ENCODE data around the gene BGN. TPM values are rescaled to one million over a fixed set of nuclear protein-coding genes. Genes with fewer than 3 reads are reported as not detected.

Gene BGN
- total and polyA plus RNA-seq, 2 experiments from 2014 or later, result 0.87 to 1.8 TPM

DNA sequence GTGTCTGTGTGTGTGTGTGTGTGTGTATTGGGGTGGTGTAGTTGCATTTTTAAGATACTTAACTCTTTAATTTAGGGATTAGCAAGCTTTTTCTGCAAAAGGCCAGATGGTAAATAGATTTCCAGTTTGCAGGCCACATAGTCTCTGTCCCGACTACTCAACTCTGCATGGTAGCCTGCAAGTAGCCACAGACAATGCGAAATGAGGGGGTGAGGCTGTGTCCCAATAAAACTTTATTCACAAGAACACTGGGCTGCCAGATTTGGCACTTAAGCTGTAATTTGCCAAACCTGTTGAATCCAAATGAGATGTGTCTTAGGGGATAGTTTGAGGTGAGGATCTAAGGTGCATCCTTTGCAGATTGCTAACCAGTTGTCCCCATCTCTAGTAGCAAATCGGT lies 29.5 kb downstream of the BGN start (continued):
- TF ChIP-seq ZNF114 (CRISPR knock-in tag; IDR thresholded peaks at IDR 0.05) (no peak), NANOG (IDR thresholded peaks at IDR 0.05; ENCODE audit: borderline replicate concordance) (no peak)
- TF ChIP-seq, protein P1, sequence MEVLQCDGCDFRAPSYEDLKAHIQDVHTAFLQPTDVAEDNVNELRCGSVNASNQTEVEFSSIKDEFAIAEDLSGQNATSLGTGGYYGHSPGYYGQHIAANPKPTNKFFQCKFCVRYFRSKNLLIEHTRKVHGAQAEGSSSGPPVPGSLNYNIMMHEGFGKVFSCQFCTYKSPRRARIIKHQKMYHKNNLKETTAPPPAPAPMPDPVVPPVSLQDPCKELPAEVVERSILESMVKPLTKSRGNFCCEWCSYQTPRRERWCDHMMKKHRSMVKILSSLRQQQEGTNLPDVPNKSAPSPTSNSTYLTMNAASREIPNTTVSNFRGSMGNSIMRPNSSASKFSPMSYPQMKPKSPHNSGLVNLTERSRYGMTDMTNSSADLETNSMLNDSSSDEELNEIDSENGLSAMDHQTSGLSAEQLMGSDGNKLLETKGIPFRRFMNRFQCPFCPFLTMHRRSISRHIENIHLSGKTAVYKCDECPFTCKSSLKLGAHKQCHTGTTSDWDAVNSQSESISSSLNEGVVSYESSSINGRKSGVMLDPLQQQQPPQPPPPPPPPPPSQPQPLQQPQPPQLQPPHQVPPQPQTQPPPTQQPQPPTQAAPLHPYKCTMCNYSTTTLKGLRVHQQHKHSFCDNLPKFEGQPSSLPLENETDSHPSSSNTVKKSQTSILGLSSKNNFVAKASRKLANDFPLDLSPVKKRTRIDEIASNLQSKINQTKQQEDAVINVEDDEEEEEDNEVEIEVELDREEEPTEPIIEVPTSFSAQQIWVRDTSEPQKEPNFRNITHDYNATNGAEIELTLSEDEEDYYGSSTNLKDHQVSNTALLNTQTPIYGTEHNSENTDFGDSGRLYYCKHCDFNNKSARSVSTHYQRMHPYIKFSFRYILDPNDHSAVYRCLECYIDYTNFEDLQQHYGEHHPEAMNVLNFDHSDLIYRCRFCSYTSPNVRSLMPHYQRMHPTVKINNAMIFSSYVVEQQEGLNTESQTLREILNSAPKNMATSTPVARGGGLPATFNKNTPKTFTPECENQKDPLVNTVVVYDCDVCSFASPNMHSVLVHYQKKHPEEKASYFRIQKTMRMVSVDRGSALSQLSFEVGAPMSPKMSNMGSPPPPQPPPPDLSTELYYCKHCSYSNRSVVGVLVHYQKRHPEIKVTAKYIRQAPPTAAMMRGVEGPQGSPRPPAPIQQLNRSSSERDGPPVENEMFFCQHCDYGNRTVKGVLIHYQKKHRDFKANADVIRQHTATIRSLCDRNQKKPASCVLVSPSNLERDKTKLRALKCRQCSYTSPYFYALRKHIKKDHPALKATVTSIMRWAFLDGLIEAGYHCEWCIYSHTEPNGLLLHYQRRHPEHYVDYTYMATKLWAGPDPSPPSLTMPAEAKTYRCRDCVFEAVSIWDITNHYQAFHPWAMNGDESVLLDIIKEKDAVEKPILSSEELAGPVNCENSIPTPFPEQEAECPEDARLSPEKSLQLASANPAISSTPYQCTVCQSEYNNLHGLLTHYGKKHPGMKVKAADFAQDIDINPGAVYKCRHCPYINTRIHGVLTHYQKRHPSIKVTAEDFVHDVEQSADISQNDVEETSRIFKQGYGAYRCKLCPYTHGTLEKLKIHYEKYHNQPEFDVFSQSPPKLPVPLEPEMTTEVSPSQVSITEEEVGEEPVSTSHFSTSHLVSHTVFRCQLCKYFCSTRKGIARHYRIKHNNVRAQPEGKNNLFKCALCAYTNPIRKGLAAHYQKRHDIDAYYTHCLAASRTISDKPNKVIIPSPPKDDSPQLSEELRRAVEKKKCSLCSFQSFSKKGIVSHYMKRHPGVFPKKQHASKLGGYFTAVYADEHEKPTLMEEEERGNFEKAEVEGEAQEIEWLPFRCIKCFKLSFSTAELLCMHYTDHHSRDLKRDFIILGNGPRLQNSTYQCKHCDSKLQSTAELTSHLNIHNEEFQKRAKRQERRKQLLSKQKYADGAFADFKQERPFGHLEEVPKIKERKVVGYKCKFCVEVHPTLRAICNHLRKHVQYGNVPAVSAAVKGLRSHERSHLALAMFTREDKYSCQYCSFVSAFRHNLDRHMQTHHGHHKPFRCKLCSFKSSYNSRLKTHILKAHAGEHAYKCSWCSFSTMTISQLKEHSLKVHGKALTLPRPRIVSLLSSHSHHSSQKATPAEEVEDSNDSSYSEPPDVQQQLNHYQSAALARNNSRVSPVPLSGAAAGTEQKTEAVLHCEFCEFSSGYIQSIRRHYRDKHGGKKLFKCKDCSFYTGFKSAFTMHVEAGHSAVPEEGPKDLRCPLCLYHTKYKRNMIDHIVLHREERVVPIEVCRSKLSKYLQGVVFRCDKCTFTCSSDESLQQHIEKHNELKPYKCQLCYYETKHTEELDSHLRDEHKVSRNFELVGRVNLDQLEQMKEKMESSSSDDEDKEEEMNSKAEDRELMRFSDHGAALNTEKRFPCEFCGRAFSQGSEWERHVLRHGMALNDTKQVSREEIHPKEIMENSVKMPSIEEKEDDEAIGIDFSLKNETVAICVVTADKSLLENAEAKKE (CRISPR knock-in tag; IDR thresholded peaks at IDR 0.05), result no peak

DNA sequence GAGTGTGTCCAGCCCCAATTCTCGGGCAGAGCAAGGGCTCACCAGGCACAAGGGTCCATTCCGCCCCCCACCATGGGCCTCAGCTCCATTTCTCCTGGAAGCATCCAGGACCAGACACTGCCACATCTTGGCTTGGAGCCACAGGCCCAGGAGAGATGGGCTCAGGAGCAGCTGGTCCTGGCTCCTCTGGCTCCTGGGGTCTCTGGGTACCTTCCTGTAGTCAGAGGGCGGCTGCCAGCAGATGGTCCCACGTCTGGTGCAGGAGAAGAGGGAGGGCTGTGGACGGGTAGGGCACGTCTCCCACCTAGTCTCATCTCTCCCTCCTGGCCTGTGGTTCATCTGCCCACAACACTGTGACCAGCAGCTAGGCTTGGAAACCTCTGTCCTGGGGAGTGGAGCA lies 30.7 kb downstream of the BGN start:
- no peaks in the 10 kb centered on the region for H4K20me1 ChIP-seq (replicated peaks; ENCODE audit: insufficient read depth)
- DNase-seq (ENCODE audit: low spot score), result no peak
- no peak overlapping the region for H3K4me3 Mint-ChIP-seq
- H3K36me3 Mint-ChIP-seq (ENCODE audit: low read depth), result no peaks in the 10 kb centered on the region
- H3K9me3 Mint-ChIP-seq, result no peaks in the 10 kb centered on the region
- no peaks in the 10 kb centered on the region for H3K36me3 ChIP-seq (ENCODE audit: insufficient read depth)
- H3K27ac ChIP-seq (ENCODE audit: low read depth), result no peak overlapping the region
- H3K4me3 ChIP-seq, result no peak overlapping the region
- no peak for ATAC-seq
- no peak overlapping the region for H2AFZ ChIP-seq
- TF ChIP-seq EZH2phosphoT487 (IDR thresholded peaks at IDR 0.05; ENCODE audit: unreplicated experiment), result no peak
- TF ChIP-seq ZNF331 (CRISPR knock-in tag; IDR thresholded peaks at IDR 0.05; ENCODE audit: low read depth), result no peak
- TF ChIP-seq, protein P2, sequence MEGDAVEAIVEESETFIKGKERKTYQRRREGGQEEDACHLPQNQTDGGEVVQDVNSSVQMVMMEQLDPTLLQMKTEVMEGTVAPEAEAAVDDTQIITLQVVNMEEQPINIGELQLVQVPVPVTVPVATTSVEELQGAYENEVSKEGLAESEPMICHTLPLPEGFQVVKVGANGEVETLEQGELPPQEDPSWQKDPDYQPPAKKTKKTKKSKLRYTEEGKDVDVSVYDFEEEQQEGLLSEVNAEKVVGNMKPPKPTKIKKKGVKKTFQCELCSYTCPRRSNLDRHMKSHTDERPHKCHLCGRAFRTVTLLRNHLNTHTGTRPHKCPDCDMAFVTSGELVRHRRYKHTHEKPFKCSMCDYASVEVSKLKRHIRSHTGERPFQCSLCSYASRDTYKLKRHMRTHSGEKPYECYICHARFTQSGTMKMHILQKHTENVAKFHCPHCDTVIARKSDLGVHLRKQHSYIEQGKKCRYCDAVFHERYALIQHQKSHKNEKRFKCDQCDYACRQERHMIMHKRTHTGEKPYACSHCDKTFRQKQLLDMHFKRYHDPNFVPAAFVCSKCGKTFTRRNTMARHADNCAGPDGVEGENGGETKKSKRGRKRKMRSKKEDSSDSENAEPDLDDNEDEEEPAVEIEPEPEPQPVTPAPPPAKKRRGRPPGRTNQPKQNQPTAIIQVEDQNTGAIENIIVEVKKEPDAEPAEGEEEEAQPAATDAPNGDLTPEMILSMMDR (conservative IDR thresholded peaks at IDR 0.05; ENCODE audit: low read depth in 2 of 2), result no peak
- H3K79me2 ChIP-seq (replicated peaks; ENCODE audit: insufficient read depth), result no peaks in the 10 kb centered on the region
- H3K27me3 ChIP-seq (ENCODE audit: insufficient read depth), result no peaks in the 10 kb centered on the region
- no peaks in the 10 kb centered on the region for H3F3A ChIP-seq (replicated peaks; ENCODE audit: low read depth)
- H3K4me1 ChIP-seq (ENCODE audit: insufficient read depth), result no peaks in the 10 kb centered on the region
- no peaks in the 10 kb centered on the region for H3K4me1 Mint-ChIP-seq
- no peaks in the 10 kb centered on the region for H3K9me2 ChIP-seq (ENCODE audit: insufficient read depth)
- peaks cover 8% of the 10 kb centered on the region for H3K27me3 Mint-ChIP-seq (ENCODE audit: insufficient read depth, low read depth, poor library complexity)
- H3K4me2 ChIP-seq, result no peak overlapping the region
- no peak overlapping the region for H3K27ac Mint-ChIP-seq

All from GM23338 (cell line).